DMS114 treated with DMSO at 0.1 percent for 48 hours (cell line): ENCODE results near the gene CCDC81.
"Not testable (repeated sequence)": the region's sequence is repeated elsewhere in the genome, so short reads cannot be mapped to it uniquely, and the experiment has no call there.

ENCODE experiments used
- DNase-seq: peaks from one replicate; lab custom pipeline; 2025; ENCODE audit not compliant: unreplicated experiment; lab: John Stamatoyannopoulos, UW

CCDC81 gene

DNA sequence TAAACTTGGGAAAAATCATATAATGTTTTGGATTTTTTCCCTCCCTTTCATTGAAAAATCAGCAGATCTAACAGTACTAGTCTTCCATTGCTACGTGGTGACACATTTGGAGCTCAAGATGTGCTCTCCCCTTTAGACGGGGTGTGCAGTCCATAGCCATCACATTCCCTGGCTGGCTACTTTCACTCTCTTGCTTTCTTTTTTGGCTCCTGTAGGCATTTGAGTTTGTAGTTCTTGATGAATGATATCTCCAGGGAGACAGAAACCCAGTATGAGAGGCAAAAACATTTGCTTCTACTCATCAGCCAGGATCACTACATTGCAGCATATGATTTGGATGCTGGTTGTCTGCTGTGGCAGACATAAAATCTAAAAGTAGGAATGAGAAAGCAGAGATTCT lies 12.1 kb downstream of the CCDC81 start:
- no peak for DNase-seq

- DNase-seq, result no peak
Measured at GRCh38 chr11:86388198-86388597, 13.5 kb downstream of the CCDC81 start.

DNA sequence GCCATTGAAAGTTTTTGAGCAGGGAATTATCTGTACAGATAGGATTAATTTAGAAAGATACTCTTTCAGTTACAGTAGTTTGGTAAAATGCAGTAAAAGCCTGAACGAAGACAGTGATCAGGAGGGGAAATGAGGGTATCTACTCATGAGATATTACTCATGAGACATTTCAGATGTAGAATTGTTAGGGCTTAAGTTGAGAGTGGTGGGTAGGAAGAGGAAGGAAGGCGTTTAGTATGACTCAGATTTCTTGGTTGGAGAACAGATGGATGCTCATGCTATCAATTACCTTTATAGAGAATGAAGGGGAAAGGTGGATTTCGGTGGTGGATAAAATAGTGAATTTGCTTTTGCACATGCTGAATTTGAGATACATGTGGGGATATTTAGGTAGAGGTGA lies 15.8 kb downstream of the CCDC81 start:
- no peak for DNase-seq

DNA sequence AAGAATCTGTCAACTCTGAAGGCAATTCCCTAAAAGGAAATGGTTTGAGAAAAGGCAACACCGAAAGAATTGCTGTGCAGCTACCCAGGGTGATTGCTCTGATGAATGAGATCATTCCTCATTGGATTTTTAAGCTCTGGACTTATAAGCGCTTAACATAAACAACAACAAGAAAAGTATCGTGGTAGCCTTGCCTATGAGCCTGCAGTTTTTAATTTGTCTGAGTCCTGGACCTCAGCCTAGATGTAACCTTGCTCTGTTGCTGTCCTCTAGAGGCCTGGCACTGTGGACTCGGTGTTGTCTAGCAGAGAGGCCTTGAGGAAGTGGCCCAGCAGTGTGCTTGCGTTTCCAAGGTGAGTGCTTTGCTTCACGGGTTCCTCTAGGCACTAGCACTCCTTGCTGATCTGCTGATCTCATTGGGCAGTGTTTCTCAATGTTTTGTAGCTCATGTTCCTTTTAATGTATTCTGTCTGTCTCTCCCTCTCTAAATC lies 20.4 kb downstream of the CCDC81 start:
- DNase-seq, result no peak

- DNase-seq, result no peak
Measured at GRCh38 chr11:86396396-86396795, 21.7 kb downstream of the CCDC81 start.

GRCh38 chr11:86397351-86397750 lies 22.7 kb downstream of the CCDC81 start:
- no peak for DNase-seq

DNA sequence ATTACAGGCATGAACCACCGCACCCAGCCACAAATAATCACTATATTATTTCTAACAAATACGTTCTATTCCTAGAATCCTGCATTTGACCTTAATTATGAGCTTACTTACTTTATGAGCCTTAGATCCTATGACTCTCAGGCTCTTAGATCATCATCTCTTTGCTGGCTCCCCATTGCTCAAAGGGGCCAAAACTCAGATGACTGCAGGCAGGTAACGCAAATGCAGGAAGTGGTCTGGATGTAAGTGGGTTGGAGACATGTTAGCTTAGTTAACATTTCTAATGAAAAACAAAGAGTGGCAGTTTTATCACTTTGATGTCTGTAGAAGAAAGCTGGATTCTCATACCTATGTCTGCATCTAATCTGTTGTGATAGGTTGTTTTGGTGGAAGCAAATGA lies 23.4 kb downstream of the CCDC81 start:
- no peak for DNase-seq

DNA sequence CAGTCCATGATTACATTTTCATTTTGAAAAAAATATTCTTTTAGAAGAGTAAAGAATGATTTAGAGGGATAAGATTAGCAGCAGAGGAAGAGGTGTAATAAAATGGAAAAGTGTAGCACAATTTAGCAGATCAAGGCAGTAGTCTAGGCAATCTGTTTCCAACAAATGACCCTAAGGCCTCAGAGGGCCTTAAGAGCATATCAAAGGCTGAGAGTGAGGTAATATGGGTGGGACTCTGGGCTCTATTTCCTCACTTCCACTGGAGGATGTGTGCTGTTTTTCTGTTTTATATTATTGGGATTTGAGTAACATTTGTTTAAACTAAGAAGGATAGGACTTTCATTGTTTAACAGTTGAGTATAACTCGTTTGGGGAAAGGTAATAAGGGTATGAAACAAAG lies 28.8 kb downstream of the CCDC81 start:
- DNase-seq, result no peak

GRCh38 chr11:86408845-86409244 lies 34.2 kb downstream of the CCDC81 start:
- DNase-seq, result no peak

DNA sequence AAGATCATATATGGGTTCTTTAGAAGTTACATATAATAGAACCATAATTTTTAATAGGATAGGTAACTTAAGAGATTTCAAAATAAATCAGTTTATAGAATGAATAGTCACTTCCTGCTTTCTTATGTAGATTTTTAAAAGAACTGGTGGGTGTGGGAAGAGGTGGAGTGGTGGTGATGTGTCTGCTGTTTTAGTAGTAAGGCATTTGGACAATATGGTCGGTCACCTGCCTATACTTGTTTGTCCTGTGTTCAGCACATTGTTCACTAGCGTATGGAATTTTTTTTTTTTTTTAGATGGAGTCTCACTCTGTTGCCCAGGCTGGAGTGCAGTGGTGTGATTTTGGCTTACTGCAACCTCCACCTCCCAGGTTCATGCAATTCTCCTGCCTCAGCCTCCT lies 39.3 kb downstream of the CCDC81 start:
- DNase-seq, result no peak

GRCh38 chr11:86415026-86415425 lies 40.3 kb downstream of the CCDC81 start:
- DNase-seq, result no peak

DNA sequence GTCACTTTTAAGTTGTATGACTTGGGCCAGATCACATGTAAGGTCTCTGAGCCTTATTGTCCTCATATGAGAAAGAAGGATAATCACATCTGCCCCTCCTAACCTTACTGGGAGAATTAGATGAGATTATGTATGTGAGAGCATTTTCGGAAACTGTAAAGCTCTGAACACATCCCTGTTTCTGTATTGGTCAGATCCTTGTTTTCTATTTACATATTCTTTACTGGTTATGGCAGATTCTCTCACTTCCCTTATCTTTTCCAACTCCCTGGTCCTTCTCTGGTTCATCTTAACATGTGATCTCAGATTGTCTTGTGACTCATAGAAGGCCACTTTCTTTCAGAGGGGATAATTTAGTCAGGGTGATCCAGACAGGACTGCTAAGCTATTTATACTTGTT lies 41.8 kb downstream of the CCDC81 start:
- no peak for DNase-seq

DNA sequence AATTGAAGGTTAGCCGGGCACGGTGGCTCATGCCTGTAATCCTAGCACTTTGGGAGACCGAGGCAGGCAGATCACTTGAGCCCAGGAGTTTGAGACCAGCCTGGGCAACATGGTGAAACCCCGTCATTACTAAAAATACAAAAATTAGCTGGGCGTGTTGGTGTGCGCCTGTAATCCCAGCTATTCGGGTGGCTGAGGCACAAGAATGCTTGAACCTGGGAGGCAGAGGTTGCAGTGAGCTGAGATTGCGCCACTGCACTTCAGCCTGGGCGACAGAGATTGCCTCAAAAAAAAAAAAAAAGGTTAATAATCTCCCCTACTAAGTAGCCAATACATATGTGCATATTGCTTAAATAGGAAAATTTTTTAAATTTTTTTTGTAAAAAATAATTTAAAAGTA lies 42.3 kb downstream of the CCDC81 start:
- DNase-seq, result not testable (repeated sequence)

DNA sequence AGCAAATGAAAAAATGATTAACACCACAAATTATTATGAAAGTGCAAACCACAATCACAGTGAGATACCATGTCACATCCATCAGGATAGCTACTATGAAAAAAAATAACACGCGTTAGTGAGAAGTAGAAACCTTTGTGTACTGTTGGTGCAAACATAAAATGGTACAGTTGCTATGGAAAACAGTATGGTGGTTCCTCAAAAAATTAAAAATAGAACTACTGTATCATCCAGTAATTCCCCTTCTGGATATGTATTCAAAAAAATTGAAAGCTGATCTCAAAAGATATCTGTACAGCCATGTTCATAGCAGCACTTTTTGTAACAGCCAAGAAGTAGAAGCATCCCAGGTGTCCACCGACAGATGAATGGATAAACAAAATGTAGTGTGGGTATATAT lies 43.4 kb downstream of the CCDC81 start:
- no peak for DNase-seq

- no peak for DNase-seq
Measured at GRCh38 chr11:86418513-86418912, 43.8 kb downstream of the CCDC81 start.

DNA sequence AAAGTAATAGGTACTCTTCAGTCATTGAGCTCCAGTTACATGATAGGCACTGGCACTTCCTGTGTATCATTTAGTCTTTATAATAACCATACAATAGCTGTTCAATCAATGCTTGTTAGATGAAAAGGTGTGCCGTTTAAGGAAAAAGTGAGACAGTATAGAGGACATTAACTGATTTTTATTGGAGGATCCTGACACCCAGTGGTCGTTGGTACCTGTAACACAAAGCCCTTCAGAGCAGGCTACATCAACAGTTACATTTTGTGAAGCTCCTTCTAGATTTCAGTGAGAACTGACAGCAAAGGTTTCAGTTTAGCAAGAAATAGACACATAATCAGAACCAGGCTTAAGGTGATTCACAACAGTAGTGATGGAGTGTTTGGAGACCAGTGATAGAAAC lies 44.2 kb downstream of the CCDC81 start:
- DNase-seq, result no peak

GRCh38 chr11:86421946-86422345 lies 47.3 kb downstream of the CCDC81 start:
- DNase-seq, result no peak

GRCh38 chr11:86422371-86422770 lies 47.7 kb downstream of the CCDC81 start:
- DNase-seq, result no peak

DNA sequence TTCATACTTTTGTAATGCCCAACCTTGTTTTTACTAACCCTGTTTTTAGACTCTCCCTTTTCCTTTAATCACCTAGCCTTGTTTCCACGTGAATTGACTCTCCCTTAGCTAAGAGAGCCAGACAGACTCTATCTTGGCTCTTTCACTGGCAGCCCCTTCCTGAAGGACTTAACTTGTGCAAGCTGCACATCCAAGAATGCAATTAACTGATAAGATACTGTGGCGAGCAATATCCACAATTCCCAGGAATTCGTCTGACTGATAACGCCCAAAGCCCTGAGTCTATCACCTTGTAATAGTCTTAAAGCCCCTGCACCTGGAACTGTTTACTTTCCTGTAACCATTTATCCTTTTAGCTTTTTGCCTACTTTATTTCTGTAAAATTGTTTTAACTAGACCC lies 48.8 kb downstream of the CCDC81 start:
- not testable (repeated sequence) for DNase-seq

- no peak for DNase-seq
Measured at GRCh38 chr11:86427441-86427840, 52.8 kb downstream of the CCDC81 start.

GRCh38 chr11:86431258-86431657 lies 56.6 kb downstream of the CCDC81 start:
- DNase-seq, result no peak

DNA sequence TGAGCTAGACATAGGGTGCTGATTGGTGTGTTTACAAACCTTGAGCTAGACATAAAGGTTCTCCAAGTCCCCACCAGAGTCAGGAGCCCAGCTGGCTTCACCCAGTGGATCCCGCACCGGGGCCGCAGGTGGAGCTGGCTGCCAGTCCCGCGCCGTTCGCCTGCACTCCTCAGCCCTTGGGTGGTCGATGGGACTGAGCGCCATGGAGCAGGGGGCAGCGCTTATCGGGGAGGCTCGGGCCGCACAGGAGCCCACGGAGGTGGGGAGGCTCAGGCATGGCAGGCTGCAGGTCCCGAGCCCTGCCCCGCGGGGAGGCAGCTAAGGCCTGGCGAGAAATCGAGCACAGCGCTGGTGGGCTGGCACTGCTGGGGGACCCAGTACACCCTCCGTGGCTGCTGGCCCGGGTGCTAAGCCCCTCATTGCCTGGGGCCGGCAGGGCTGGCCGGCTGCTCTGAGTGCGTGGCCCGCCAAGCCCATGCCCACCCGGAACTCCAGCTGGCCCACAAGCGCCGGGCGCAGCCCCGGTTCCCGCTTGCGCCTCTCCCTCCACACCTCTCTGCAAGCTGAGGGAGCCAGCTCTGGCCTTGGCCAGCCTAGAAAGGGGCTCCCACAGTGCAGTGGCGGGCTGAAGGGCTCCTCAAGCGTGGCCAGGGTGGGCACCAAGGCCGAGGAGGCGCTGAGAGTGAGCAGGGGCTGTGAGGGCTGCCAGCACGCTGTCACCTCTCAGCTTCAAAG lies 58.8 kb downstream of the CCDC81 start:
- DNase-seq, result not testable (repeated sequence)

GRCh38 chr11:86435711-86436110 lies 61.0 kb downstream of the CCDC81 start:
- no peak for DNase-seq
